Mesenchymal stem cell (in vitro differentiated cells and primary cell): ENCODE results near the gene C1QA.

Source experiments
- DNase-seq: peaks from one replicate; pipeline ENCODE4 v3.0.0-alpha.2; 2013
- H2AFZ ChIP-seq: one replicate; pipeline ENCODE4 v1.6.1; 2013; ENCODE audit warnings: low read depth, mild to moderate bottlenecking, control low read depth, inconsistent platforms, low read length, moderate library complexity
- H2AK5ac ChIP-seq: 2 replicates; pipeline ENCODE4 v1.6.1; 2013; ENCODE audit warnings: low read length, moderate library complexity, mild to moderate bottlenecking, inconsistent platforms; ENCODE audit not compliant: severe bottlenecking
- H2BK120ac ChIP-seq: one replicate; pipeline ENCODE4 v1.6.1; 2013; ENCODE audit warnings: low read depth, mild to moderate bottlenecking, inconsistent platforms, low read length, moderate library complexity
- H2BK12ac ChIP-seq, 2 experiments: one replicate each; pipeline ENCODE4 v1.6.1; 2013; ENCODE audit warnings: inconsistent platforms in 2 of 2, low read length in 2 of 2, mild to moderate bottlenecking in 2 of 2, moderate library complexity in 2 of 2, control low read depth in 1 of 2
- H2BK15ac ChIP-seq: one replicate; pipeline ENCODE4 v1.6.1; 2013; ENCODE audit warnings: mild to moderate bottlenecking, low read depth, inconsistent platforms; ENCODE audit not compliant: poor library complexity, severe bottlenecking
- H2BK5ac ChIP-seq: 2 replicates; pipeline ENCODE4 v1.6.1; 2013; ENCODE audit warnings: low read depth, mild to moderate bottlenecking, low read length, control low read depth, inconsistent platforms; ENCODE audit not compliant: poor library complexity, severe bottlenecking
- H3K14ac ChIP-seq, 2 experiments: one replicate each; pipeline ENCODE4 v1.6.1; 2013; ENCODE audit warnings: inconsistent platforms in 2 of 2, low read length in 2 of 2, control low read depth in 1 of 2, mild to moderate bottlenecking in 1 of 2, moderate library complexity in 1 of 2
- H3K18ac ChIP-seq, 2 experiments: one replicate each; pipeline ENCODE4 v1.6.1; 2013; ENCODE audit warnings: inconsistent platforms in 2 of 2, low read length in 2 of 2, control low read depth in 1 of 2, low read depth in 1 of 2, mild to moderate bottlenecking in 1 of 2
- H3K23ac ChIP-seq, 2 experiments: one replicate each; pipeline ENCODE4 v1.6.1; 2013; ENCODE audit warnings: inconsistent platforms in 2 of 2, low read length in 2 of 2, mild to moderate bottlenecking in 2 of 2, moderate library complexity in 2 of 2, control low read depth in 1 of 2
- H3K27ac ChIP-seq: 2 replicates; pipeline ENCODE4 v1.5.1; 2013; ENCODE audit warnings: mild to moderate bottlenecking, moderate library complexity, low read length, control low read depth, inconsistent platforms; ENCODE audit not compliant: poor library complexity, severe bottlenecking
- H3K27me3 ChIP-seq, 2 experiments: 2 replicates each; pipeline versions ENCODE4 v1.6.1 to v1.7.0; 2013; ENCODE audit warnings: low read length in 2 of 2, mild to moderate bottlenecking in 2 of 2, moderate library complexity in 2 of 2, control low read depth in 1 of 2, inconsistent platforms in 1 of 2; ENCODE audit not compliant: control insufficient read depth in 1 of 2, insufficient read depth in 1 of 2
- H3K36me3 ChIP-seq, 2 experiments: 2 replicates each; pipeline versions ENCODE4 v1.6.1 to v1.7.0; 2013; ENCODE audit warnings: low read length in 2 of 2, control low read depth in 1 of 2, inconsistent platforms in 1 of 2, low read depth in 1 of 2, mild to moderate bottlenecking in 1 of 2; ENCODE audit not compliant: insufficient read depth in 2 of 2, control insufficient read depth in 1 of 2
- H3K4ac ChIP-seq, 2 experiments: one replicate each; pipeline ENCODE4 v1.6.1; 2013; ENCODE audit warnings: inconsistent platforms in 2 of 2, low read length in 2 of 2, mild to moderate bottlenecking in 2 of 2, moderate library complexity in 2 of 2, control low read depth in 1 of 2, low read depth in 1 of 2
- H3K4me1 ChIP-seq: 2 replicates; pipeline ENCODE4 v1.6.1; 2013; ENCODE audit warnings: low read depth, low read length, control low read depth; ENCODE audit not compliant: control insufficient read depth, insufficient read depth
- H3K4me2 ChIP-seq: 2 replicates; pipeline ENCODE4 v1.6.1; 2013; ENCODE audit warnings: low read length, mild to moderate bottlenecking, inconsistent platforms; ENCODE audit not compliant: poor library complexity, severe bottlenecking
- H3K4me3 ChIP-seq, 2 experiments: 2 replicates each; pipeline versions ENCODE4 v1.5.1 to v1.7.0; 2013; ENCODE audit warnings: low read length in 2 of 2, mild to moderate bottlenecking in 2 of 2, control low read depth in 1 of 2, low read depth in 1 of 2; ENCODE audit not compliant: insufficient read depth in 1 of 2
- H3K79me1 ChIP-seq: replicated peaks from 2 replicates; pipeline ENCODE4 v1.6.1; 2013; ENCODE audit warnings: mild to moderate bottlenecking, control low read depth, low read length, inconsistent platforms; ENCODE audit not compliant: poor library complexity, severe bottlenecking
- H3K9ac ChIP-seq: 2 replicates; pipeline ENCODE4 v1.7.0; 2013; ENCODE audit warnings: mild to moderate bottlenecking, low read length, moderate library complexity
- H3K9me3 ChIP-seq: 2 replicates; pipeline ENCODE4 v1.7.0; 2013; ENCODE audit warnings: mild to moderate bottlenecking, low read length; ENCODE audit not compliant: control insufficient read depth
- H4K8ac ChIP-seq: one replicate; pipeline ENCODE4 v1.6.1; 2013; ENCODE audit warnings: inconsistent platforms, mild to moderate bottlenecking, low read length, moderate library complexity
- H4K91ac ChIP-seq: one replicate; pipeline ENCODE4 v1.6.1; 2013; ENCODE audit warnings: mild to moderate bottlenecking, low read length, inconsistent platforms
- WGBS: methylation state at CpG from one replicate; pipeline ENCODE4 v1.1.7; 2013; ENCODE audit warnings: mixed read lengths; 5-methylcytosine and 5-hydroxymethylcytosine counted together

C1QA gene

GRCh38 chr1:22636927-22637326, 499 bp downstream of the C1QA start:
- Histone ChIP-seq H2BK120ac (no peak overlapping the region), H3K4ac (no peak overlapping the region), H3K27ac (no peak overlapping the region), H3K23ac (no peak overlapping the region), H3K4me1 (peaks cover 3% of the 10 kb centered on the region), H2AFZ (no peak overlapping the region), H3K27me3 (peaks cover 50 to 72% of the 10 kb centered on the region in 2 experiments), H3K9me3 (no peaks in the 10 kb centered on the region), H2BK15ac (no peak overlapping the region), H3K9ac (no peak overlapping the region), H2BK5ac (no peak overlapping the region), H4K91ac (no peak overlapping the region), H3K4me3 (no peak overlapping the region), H3K79me1 (no peaks in the 10 kb centered on the region), H2AK5ac (no peak overlapping the region), H3K4me2 (no peak overlapping the region), H3K18ac (no peak overlapping the region), H2BK12ac (no peak overlapping the region), H3K14ac (no peak overlapping the region), H4K8ac (no peak overlapping the region), H3K36me3 (no peaks in the 10 kb centered on the region)
- WGBS, result 86% methylated on average over 6 of the region's 6 CpGs
- no peak for DNase-seq

- Histone ChIP-seq H2BK12ac (no peak overlapping the region), H4K91ac (no peak overlapping the region), H3K4ac (no peak overlapping the region), H2BK120ac (no peak overlapping the region), H3K79me1 (no peaks in the 10 kb centered on the region), H2AK5ac (no peak overlapping the region), H3K14ac (no peak overlapping the region), H3K23ac (no peak overlapping the region), H3K4me1 (peaks cover 3% of the 10 kb centered on the region), H3K9me3 (no peaks in the 10 kb centered on the region), H3K18ac (no peak overlapping the region), H2BK15ac (no peak overlapping the region), H3K4me2 (no peak overlapping the region), H3K9ac (no peak overlapping the region), H3K4me3 (no peak overlapping the region), H3K27ac (no peak overlapping the region), H4K8ac (no peak overlapping the region), H2BK5ac (no peak overlapping the region), H3K36me3 (no peaks in the 10 kb centered on the region), H2AFZ (no peak overlapping the region), H3K27me3 (peaks cover 49 to 75% of the 10 kb centered on the region in 2 experiments)
- DNase-seq, result no peak
- 73% methylated on average over 3 of the region's 3 CpGs for WGBS
Observed at GRCh38 chr1:22637907-22638445, 1.5 kb downstream of the C1QA start.

- Histone ChIP-seq H2AK5ac (no peak overlapping the region), H3K23ac (no peak overlapping the region), H2AFZ (no peak overlapping the region), H4K8ac (no peak overlapping the region), H3K27me3 (peaks cover 49 to 71% of the 10 kb centered on the region in 2 experiments), H3K4me1 (peaks cover 3% of the 10 kb centered on the region), H3K18ac (no peak overlapping the region), H4K91ac (no peak overlapping the region), H3K36me3 (no peaks in the 10 kb centered on the region), H3K4me2 (no peak overlapping the region), H2BK120ac (no peak overlapping the region), H2BK12ac (no peak overlapping the region), H3K9ac (no peak overlapping the region), H3K27ac (no peak overlapping the region), H3K4me3 (no peak overlapping the region), H3K14ac (no peak overlapping the region), H2BK15ac (no peak overlapping the region), H2BK5ac (no peak overlapping the region), H3K4ac (no peak overlapping the region), H3K79me1 (no peaks in the 10 kb centered on the region), H3K9me3 (no peaks in the 10 kb centered on the region)
- WGBS, result 94% methylated on average over 23 of the region's 23 CpGs
- DNase-seq, result no peak
Observed at GRCh38 chr1:22638476-22639234, 2.2 kb downstream of the C1QA start.

- Histone ChIP-seq H4K91ac (no peak overlapping the region), H3K27ac (no peak overlapping the region), H3K36me3 (no peaks in the 10 kb centered on the region), H3K4ac (no peak overlapping the region), H3K4me3 (no peak overlapping the region), H2BK5ac (no peak overlapping the region), H2AFZ (no peak overlapping the region), H3K4me2 (no peak overlapping the region), H3K79me1 (no peaks in the 10 kb centered on the region), H2BK120ac (no peak overlapping the region), H2BK12ac (no peak overlapping the region), H3K9ac (no peak overlapping the region), H2AK5ac (no peak overlapping the region), H4K8ac (no peak overlapping the region), H3K14ac (no peak overlapping the region), H3K18ac (no peak overlapping the region), H2BK15ac (no peak overlapping the region), H3K9me3 (no peaks in the 10 kb centered on the region), H3K27me3 (peaks cover 46 to 66% of the 10 kb centered on the region in 2 experiments), H3K23ac (no peak overlapping the region), H3K4me1 (peaks cover 3% of the 10 kb centered on the region)
- 17% methylated on average over 8 of the region's 8 CpGs for WGBS
- DNase-seq, result peak; percentile 74
Observed at GRCh38 chr1:22639286-22639685, 2.9 kb downstream of the C1QA start.
